Endometrial microvascular endothelial cells (primary cell): ENCODE data around the gene OPRM1. TPM values are rescaled to one million over a fixed set of nuclear protein-coding genes. Genes with fewer than 3 reads are reported as not detected.
"Not testable (repeated sequence)": the region's sequence is repeated elsewhere in the genome, so short reads cannot be mapped to it uniquely, and the experiment has no call there.

Experiments used
- in situ Hi-C: cut with HindIII; loops from 2 replicates; pipeline ENCODE4 v1.10.0; 2017; ENCODE audit warnings: low sequenced_read_pairs, low pct_unique_long_range_greater_than_20kb; ENCODE audit errors: inconsistent ontology term
- total RNA-seq: library from RNA; depleted of rRNA; stranded (reverse); fragments of >200 nt; gene quantifications from one replicate; pipeline ENCODE4 v1.2.3, GENCODE V29; 2015; ENCODE audit errors: inconsistent ontology term

OPRM1 gene
- total RNA-seq, 1 donor from 2014 or later, result not detected

DNA sequence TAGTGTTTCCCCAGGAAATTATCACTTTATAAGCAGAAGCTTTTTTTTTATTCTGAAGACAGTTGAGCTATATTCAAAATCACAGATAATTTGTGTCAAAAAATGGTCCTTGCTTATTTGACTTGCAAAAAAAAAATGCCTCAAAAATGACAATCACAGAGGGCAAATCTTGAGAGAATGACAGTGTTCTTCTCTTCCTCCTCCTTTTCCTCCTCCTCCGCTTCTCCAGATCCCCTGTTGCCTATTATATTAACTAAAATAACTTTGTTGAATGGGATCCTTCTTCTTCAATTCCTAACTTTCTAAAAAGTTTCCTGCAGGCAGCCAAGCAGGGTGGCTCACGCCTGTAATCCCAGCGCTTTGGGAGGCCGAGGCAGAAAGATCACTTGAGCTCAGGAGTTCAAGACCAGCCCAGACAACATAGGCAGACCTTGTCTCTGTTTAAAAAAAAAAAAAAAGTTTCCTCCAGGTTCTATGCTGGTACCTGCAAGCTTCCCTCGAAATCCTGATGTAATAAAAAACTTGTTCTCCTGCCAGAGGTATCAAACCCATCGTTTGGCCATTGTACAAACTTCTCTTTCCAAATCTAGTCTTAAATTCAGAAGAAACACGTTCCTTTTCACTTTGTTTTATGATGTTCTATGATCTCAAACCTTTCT lies 189.0 kb downstream of the OPRM1 start:
- in situ Hi-C loops, result no loop called here

DNA sequence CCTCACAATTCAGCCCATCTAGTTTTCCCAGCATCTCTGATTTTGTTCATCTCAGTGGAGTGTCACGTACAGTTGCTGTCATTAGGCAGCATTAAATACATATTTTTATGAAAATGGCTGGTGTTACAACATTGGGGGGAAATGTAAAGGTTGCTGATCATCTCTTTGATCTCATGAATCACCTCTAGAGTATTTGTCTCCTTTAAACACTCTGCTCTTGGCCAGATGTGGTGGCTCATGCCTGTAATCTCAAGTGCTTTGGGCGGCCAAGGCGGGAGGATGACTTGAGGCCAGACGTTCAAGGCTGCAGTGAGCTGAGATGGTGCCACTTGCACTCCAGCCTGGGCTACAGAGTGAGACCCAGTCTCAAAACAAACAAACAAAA lies 189.5 kb downstream of the OPRM1 start:
- in situ Hi-C loops, result no loop called here

- in situ Hi-C loops, result no loop called here
Measured at GRCh38 chr6:154229786-154230185, 190.7 kb downstream of the OPRM1 start.

- in situ Hi-C loops, result no loop called here
Measured at GRCh38 chr6:154230393-154230792, 191.4 kb downstream of the OPRM1 start.

GRCh38 chr6:154230910-154231595 lies 192.0 kb downstream of the OPRM1 start:
- in situ Hi-C loops, result no loop called here

GRCh38 chr6:154232013-154232910 lies 193.2 kb downstream of the OPRM1 start:
- in situ Hi-C loops, result no loop called here

DNA sequence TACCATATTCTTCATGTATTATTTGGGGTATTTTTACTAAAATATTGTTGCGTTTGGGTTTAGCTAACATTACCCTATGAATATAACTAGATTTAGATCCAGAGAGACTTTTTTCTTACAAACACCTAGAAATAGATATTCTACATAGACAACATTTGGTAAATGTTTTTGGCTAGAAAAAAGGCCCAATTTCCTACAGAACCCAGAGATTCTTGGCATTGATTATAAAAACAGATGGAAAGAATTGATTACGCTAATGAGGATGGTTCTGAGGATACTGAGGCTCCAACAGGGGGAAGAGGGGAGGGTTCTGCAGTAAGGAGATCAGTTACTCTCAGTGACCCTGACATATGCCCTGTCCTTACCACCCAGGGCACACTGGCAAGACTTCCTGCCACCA lies 194.3 kb downstream of the OPRM1 start:
- in situ Hi-C loops, result no loop called here

GRCh38 chr6:154234019-154234772 lies 195.2 kb downstream of the OPRM1 start:
- in situ Hi-C loops, result no loop called here

- in situ Hi-C loops, result no loop called here
Measured at GRCh38 chr6:154236646-154237301, 197.7 kb downstream of the OPRM1 start.

GRCh38 chr6:154238831-154239230 lies 199.8 kb downstream of the OPRM1 start:
- in situ Hi-C loops, result no loop called here

GRCh38 chr6:154239392-154239791 lies 200.4 kb downstream of the OPRM1 start:
- in situ Hi-C loops, result no loop called here

- in situ Hi-C loops, result not testable (repeated sequence)
Measured at GRCh38 chr6:154241061-154241460, 202.0 kb downstream of the OPRM1 start.

DNA sequence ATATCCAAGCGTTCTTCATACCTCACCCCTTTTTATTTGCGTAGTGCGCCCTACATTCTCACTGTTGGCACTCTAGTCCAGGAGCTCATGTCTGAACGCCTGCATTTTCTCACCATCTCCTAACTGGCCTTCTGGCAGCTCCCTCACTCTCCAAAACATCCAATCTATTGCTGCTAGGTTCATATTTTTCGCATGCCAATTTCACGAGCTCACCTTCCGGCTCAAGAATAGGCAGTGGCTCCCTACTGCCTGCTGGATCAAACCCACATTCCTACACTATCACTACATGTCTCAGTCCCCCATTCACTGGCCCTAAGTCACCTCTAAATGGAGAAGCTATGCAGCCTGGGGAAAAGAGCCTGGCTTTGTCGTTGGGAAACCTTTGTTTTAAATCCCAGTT lies 202.5 kb downstream of the OPRM1 start:
- in situ Hi-C loops, result no loop called here

- in situ Hi-C loops, result no loop called here
Measured at GRCh38 chr6:154242617-154243357, 203.7 kb downstream of the OPRM1 start.

GRCh38 chr6:154243793-154244750 lies 205.0 kb downstream of the OPRM1 start:
- in situ Hi-C loops, result no loop called here

- in situ Hi-C loops, result no loop called here
Measured at GRCh38 chr6:154245506-154245905, 206.5 kb downstream of the OPRM1 start.

DNA sequence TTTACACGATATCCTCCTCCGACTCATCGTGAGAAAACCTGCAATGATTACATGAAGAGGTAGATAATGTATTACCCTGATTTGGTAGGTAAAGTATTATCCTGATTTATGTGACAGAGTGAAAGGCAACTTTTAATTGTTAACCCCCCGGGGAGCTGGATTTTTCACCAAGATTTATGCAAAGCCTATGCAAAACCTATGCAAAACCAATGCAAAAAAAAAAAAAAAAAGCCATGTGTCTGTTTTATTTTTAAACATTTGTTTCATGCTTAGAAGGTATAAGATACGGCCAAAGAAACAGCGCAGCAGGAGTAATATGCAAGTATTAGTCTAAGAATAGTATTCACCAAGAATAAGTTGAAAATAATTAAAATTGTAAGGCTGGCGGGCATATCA lies 207.7 kb downstream of the OPRM1 start:
- in situ Hi-C loops, result no loop called here
